PFSK-1 (cell line): Measurements from ENCODE around the gene MRPL19.

Source experiments
- FOXP2 ChIP-seq: optimal IDR thresholded peaks from 2 replicates; pipeline ENCODE3; 2011; ENCODE audit warnings: borderline replicate concordance, control low read depth, inconsistent platforms; ENCODE audit not compliant: insufficient read depth; ENCODE audit errors: extremely low read length, extremely low read depth
- POLR2AphosphoS5 ChIP-seq: IDR thresholded peaks from 2 replicates; pipeline ENCODE4 v1.6.1; 2012; ENCODE audit warnings: low read depth, mild to moderate bottlenecking, control low read depth, low read length, moderate library complexity
- REST ChIP-seq, 2 experiments: IDR thresholded peaks; 2 replicates each; pipeline versions ENCODE4 v1.6.1 to v1.8.0; 2011 to 2012; ENCODE audit warnings: low read depth in 2 of 2, low read length in 2 of 2, control low read depth in 1 of 2, inconsistent platforms in 1 of 2, mild to moderate bottlenecking in 1 of 2, moderate library complexity in 1 of 2; ENCODE audit not compliant: insufficient read depth in 1 of 2

GRCh38 chr2:75728614-75729419 is 82.2 kb downstream of the MRPL19 start:
- TF ChIP-seq FOXP2, result no peak
- no peak for TF ChIP-seq POLR2AphosphoS5
- no peak for TF ChIP-seq REST (IDR thresholded peaks at IDR 0.05; ENCODE audit: insufficient read depth in 1 of 2, low read depth in 2 of 2, low read length in 2 of 2)
